Gastrocnemius medialis (tissue), 4 donors: ENCODE data around the gene KIF18B. TPM values are rescaled to one million over a fixed set of nuclear protein-coding genes. Genes with fewer than 3 reads are reported as not detected.
A peak's percentile ranks its signal among the peaks of the same experiment; 100 is the strongest.

ENCODE experiments used
- ATAC-seq, 2 donors: fragments of 150-250 bp; one replicate each; pipeline ENCODE4 v1.9.1; 2016
- DNase-seq, 2 donors: peaks; one replicate each; pipeline ENCODE4 v3.0.0-alpha.2; 2019
- H3K27ac ChIP-seq, 4 donors: fragments of 200-600 bp; sonication (generic); 1 replicate in 1 of 4; 2 replicates in 3 of 4; pipeline ENCODE4 v1.5.1; 2016 to 2018; ENCODE audit warnings: mild to moderate bottlenecking in 2 of 4, moderate library complexity in 1 of 4
- H3K27me3 ChIP-seq, 3 donors: fragments of 200-600 bp; sonication (generic) in 2 of 3; 1 replicate in 1 of 3; 2 replicates in 2 of 3; pipeline versions ENCODE4 v1.5.1 to v1.6.0; 2016 to 2019; ENCODE audit warnings: mild to moderate bottlenecking in 1 of 3, moderate library complexity in 1 of 3
- H3K36me3 ChIP-seq, 2 donors: fragments of 200-600 bp; sonication (generic) in 1 of 2; one replicate each; pipeline ENCODE4 v1.5.1; 2017 to 2018
- H3K4me1 ChIP-seq, 2 donors: fragments of 200-600 bp; sonication (generic) in 1 of 2; one replicate each; pipeline ENCODE4 v1.5.1; 2016 to 2017; ENCODE audit warnings: mild to moderate bottlenecking in 2 of 2
- H3K4me3 ChIP-seq, 4 donors: fragments of 200-600 bp; sonication (generic) in 3 of 4; 1 replicate in 1 of 4; 2 replicates in 3 of 4; pipeline ENCODE4 v1.5.1; 2016 to 2019; ENCODE audit warnings: mild to moderate bottlenecking in 2 of 4
- H3K9me3 ChIP-seq, 3 donors: fragments of 200-600 bp; sonication (generic) in 2 of 3; 1 replicate in 1 of 3; 2 replicates in 2 of 3; pipeline ENCODE4 v1.5.1; 2016 to 2019
- CTCF ChIP-seq, 5 experiments: fragments of 450-650 bp in 3 of 5; fragments of 200-600 bp in 2 of 5; sonication (generic) in 2 of 5; IDR thresholded peaks in 4 of 5; conservative IDR thresholded peaks in 1 of 5; 1 replicate in 4 of 5; 2 replicates in 1 of 5; pipeline ENCODE4 v1.5.1; 2016 to 2019; ENCODE audit warnings: antibody characterized with exemption in 5 of 5, mild to moderate bottlenecking in 3 of 5, moderate library complexity in 3 of 5
- POLR2A ChIP-seq, 2 donors: fragments of 450-650 bp; IDR thresholded peaks; one replicate each; pipeline ENCODE4 v1.6.1; 2017; ENCODE audit warnings: antibody characterized with exemption in 2 of 2, mild to moderate bottlenecking in 2 of 2, moderate library complexity in 2 of 2
- in situ Hi-C, 4 donors: fragments of 200-750 bp; cut with MboI; loops; one replicate each; pipeline versions ENCODE4 v1.15.0 to v1.8.0; 2017; ENCODE audit warnings: low sequenced_read_pairs in 4 of 4
- intact Hi-C: fragments of 100-400 bp; cut with DNase I; formaldehyde crosslinking; loops from one replicate; pipeline ENCODE4 v1.15.1; 2023; ENCODE audit warnings: low total_unique reads
- total RNA-seq, 4 donors: library from RNA; depleted of rRNA; stranded (reverse); fragments of >200 nt; gene quantifications; one replicate each; pipeline versions ENCODE4 v1.1.0 to v1.2.3, GENCODE V29; 2016

The KIF18B gene
- total RNA-seq, 4 donors from 2014 or later, result 0.09 to 1.7 TPM; not detected in 2

- H3K9me3 ChIP-seq, result no peaks in the 10 kb centered on the region
- in situ Hi-C loops (no loop called here), intact Hi-C loops (no loop called here)
- H3K4me1 ChIP-seq, result no peaks in the 10 kb centered on the region
- no peak for DNase-seq
- no peak overlapping the region for H3K4me3 ChIP-seq
- no peak for ATAC-seq
- TF ChIP-seq CTCF (IDR thresholded peaks at IDR 0.05 in 4 of 5, conservative IDR thresholded peaks at IDR 0.05 in 1 of 5) (no peak), POLR2A (IDR thresholded peaks at IDR 0.05) (no peak)
- H3K27ac ChIP-seq, result no peak overlapping the region
- H3K27me3 ChIP-seq, result no peaks in the 10 kb centered on the region
- peaks cover 2 to 64% of the 10 kb centered on the region in 2 donors for H3K36me3 ChIP-seq
These were observed 62.6 kb downstream of the KIF18B start for GRCh38 chr17:44884941-44885340.

GRCh38 chr17:44881145-44881544 lies 66.4 kb downstream of the KIF18B start:
- peaks cover 3 to 78% of the 10 kb centered on the region in 2 donors for H3K36me3 ChIP-seq
- intact Hi-C loops, result no loop called here

GRCh38 chr17:44880062-44880461 lies 67.5 kb downstream of the KIF18B start:
- intact Hi-C loops (no loop called here), in situ Hi-C loops (no loop called here)
- H3K27me3 ChIP-seq, result no peaks in the 10 kb centered on the region
- ATAC-seq (no peak), DNase-seq (no peak)
- no peak overlapping the region for H3K4me3 ChIP-seq
- no peak for TF ChIP-seq POLR2A (IDR thresholded peaks at IDR 0.05)
- TF ChIP-seq CTCF (IDR thresholded peaks at IDR 0.05 in 4 of 5, conservative IDR thresholded peaks at IDR 0.05 in 1 of 5), result no peak
- peaks cover 3 to 78% of the 10 kb centered on the region in 2 donors for H3K36me3 ChIP-seq
- H3K27ac ChIP-seq, result no peak overlapping the region
- H3K4me1 ChIP-seq, result no peaks in the 10 kb centered on the region
- H3K9me3 ChIP-seq, result no peaks in the 10 kb centered on the region

More at GRCh38 chr17:44881145-44881544, 66.4 kb downstream of the KIF18B start:
- H3K4me1 ChIP-seq, result no peaks in the 10 kb centered on the region
- H3K4me3 ChIP-seq, result no peak overlapping the region
- in situ Hi-C loops, result no loop called here
- TF ChIP-seq POLR2A (IDR thresholded peaks at IDR 0.05), result no peak
- TF ChIP-seq CTCF (IDR thresholded peaks at IDR 0.05 in 4 of 5, conservative IDR thresholded peaks at IDR 0.05 in 1 of 5), result no peak
- DNase-seq (no peak), ATAC-seq (no peak)
- no peaks in the 10 kb centered on the region for H3K27me3 ChIP-seq
- no peak overlapping the region for H3K27ac ChIP-seq
- no peaks in the 10 kb centered on the region for H3K9me3 ChIP-seq

GRCh38 chr17:44879376-44879775 lies 68.2 kb downstream of the KIF18B start:
- intact Hi-C loops, result no loop called here
- Histone ChIP-seq H3K4me3 (no peak overlapping the region), H3K4me1 (no peaks in the 10 kb centered on the region), H3K27ac (no peak overlapping the region), H3K36me3 (peaks cover 3 to 78% of the 10 kb centered on the region in 2 donors), H3K27me3 (no peaks in the 10 kb centered on the region), H3K9me3 (no peaks in the 10 kb centered on the region)
- DNase-seq (no peak), ATAC-seq (no peak)
- in situ Hi-C loops, result no loop called here
- no peak for TF ChIP-seq CTCF (IDR thresholded peaks at IDR 0.05 in 4 of 5, conservative IDR thresholded peaks at IDR 0.05 in 1 of 5)
- no peak for TF ChIP-seq POLR2A (IDR thresholded peaks at IDR 0.05)

DNA sequence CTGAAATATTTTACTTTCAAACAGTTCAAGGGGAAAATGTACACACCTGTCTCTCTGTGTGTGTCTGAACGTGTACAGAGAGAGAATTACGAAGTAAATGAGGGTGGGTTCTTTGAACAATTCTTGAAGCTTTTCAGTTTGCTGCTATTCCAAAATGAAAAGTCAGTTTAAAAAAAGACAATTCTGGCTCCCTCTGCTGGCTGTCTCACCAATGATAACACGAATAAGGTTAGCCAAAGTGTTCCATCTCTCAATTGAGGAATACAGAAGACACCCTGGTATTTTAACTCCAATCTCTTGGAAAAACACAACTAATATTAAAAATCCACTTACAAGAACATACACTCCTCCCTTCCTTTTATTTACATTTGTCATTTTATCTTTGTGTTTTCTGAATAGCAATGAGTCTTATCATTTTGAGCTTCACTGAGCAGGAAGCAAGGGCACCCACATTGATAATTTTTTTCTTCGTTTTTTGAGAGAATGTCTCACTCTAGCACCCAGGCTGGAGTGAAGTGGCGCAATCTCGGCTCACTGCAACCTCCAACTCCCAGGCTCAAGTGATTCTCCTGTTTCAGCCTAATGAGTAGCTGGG lies 68.8 kb downstream of the KIF18B start:
- H3K27ac ChIP-seq, result no peak overlapping the region
- intact Hi-C loops, result loop anchor here (1.0 kb wide), 1 partner anchor 103 kb away; no protein-coding TSS in a partner anchor
- ATAC-seq, result no peak
- H3K4me3 ChIP-seq, result no peak overlapping the region
- no peak for DNase-seq
- no peaks in the 10 kb centered on the region for H3K9me3 ChIP-seq
- no peaks in the 10 kb centered on the region for H3K4me1 ChIP-seq
- in situ Hi-C loops, result no loop called here
- TF ChIP-seq CTCF (IDR thresholded peaks at IDR 0.05 in 4 of 5, conservative IDR thresholded peaks at IDR 0.05 in 1 of 5), result peak in 4 of 5 experiments; percentile 8 to 40 (median 28)
- no peak for TF ChIP-seq POLR2A (IDR thresholded peaks at IDR 0.05)
- H3K27me3 ChIP-seq, result no peaks in the 10 kb centered on the region
- H3K36me3 ChIP-seq, result peaks cover 3 to 75% of the 10 kb centered on the region in 2 donors
